ENCODE data around the gene LPIN2. TPM values are rescaled to one million over a fixed set of nuclear protein-coding genes. Genes with fewer than 3 reads are reported as not detected.
A peak's percentile ranks its signal among the peaks of the same experiment; 100 is the strongest.

LPIN2 gene
- total and polyA plus RNA-seq, 2 of the 13 experiments (the other 11 are each of a cell fraction or from before 2014, with no cell fraction given) = 46.0 to 119 TPM

DNA sequence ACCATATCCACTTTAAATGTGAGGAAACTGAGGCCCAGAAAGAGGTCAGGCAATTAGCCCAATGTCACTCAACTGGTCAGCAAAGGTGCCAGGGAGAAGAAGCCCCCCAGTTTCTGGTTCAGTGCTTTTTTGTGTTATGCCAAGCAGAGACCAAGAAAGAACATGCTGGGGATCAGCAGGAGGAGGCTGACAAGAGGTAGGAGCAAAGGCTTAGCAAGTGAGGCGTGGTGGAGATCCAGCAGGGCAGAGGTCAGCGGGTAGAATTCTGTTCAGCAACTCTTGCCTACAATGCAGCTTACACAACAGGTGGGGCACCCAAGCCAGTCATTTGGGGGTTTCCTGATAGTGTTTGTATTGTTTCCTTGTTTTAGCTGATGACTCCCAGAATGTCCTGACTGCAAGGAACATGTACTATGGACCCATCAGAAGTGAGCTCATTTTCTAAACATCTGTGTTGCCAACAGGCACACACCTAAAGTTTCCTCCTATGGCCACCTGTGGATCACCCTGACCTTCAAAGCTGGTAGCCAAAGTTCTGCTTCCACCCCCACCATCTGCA, 28.2 kb downstream of the LPIN2 start (continued):
- TF ChIP-seq, protein P1, sequence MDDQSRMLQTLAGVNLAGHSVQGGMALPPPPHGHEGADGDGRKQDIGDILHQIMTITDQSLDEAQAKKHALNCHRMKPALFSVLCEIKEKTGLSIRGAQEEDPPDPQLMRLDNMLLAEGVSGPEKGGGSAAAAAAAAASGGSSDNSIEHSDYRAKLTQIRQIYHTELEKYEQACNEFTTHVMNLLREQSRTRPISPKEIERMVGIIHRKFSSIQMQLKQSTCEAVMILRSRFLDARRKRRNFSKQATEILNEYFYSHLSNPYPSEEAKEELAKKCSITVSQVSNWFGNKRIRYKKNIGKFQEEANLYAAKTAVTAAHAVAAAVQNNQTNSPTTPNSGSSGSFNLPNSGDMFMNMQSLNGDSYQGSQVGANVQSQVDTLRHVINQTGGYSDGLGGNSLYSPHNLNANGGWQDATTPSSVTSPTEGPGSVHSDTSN (CRISPR knock-in tag; IDR thresholded peaks at IDR 0.05; ENCODE audit: borderline replicate concordance) = no peak
- no peak for TF ChIP-seq ZNF746 (CRISPR knock-in tag; IDR thresholded peaks at IDR 0.05)
- peak; percentile 47; the same call in 1 of the 2 replicates for TF ChIP-seq GABPB1 (CRISPR knock-in tag; IDR thresholded peaks at IDR 0.05)
- TF ChIP-seq SP4 (CRISPR knock-in tag; IDR thresholded peaks at IDR 0.05) = peak; percentile 53
- 0 out of 2 replicates have a peak, but pooled peaks have one; percentile 43 for TF ChIP-seq HNRNPL (IDR thresholded peaks at IDR 0.05; ENCODE audit: low read depth, low read length)
- TF ChIP-seq, protein P2, sequence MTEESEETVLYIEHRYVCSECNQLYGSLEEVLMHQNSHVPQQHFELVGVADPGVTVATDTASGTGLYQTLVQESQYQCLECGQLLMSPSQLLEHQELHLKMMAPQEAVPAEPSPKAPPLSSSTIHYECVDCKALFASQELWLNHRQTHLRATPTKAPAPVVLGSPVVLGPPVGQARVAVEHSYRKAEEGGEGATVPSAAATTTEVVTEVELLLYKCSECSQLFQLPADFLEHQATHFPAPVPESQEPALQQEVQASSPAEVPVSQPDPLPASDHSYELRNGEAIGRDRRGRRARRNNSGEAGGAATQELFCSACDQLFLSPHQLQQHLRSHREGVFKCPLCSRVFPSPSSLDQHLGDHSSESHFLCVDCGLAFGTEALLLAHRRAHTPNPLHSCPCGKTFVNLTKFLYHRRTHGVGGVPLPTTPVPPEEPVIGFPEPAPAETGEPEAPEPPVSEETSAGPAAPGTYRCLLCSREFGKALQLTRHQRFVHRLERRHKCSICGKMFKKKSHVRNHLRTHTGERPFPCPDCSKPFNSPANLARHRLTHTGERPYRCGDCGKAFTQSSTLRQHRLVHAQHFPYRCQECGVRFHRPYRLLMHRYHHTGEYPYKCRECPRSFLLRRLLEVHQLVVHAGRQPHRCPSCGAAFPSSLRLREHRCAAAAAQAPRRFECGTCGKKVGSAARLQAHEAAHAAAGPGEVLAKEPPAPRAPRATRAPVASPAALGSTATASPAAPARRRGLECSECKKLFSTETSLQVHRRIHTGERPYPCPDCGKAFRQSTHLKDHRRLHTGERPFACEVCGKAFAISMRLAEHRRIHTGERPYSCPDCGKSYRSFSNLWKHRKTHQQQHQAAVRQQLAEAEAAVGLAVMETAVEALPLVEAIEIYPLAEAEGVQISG (CRISPR knock-in tag; IDR thresholded peaks at IDR 0.05) = peak; percentile 66
- TF ChIP-seq PAWR (CRISPR knock-in tag; IDR thresholded peaks at IDR 0.05; ENCODE audit: borderline replicate concordance) = no peak
- TF ChIP-seq, protein P3, sequence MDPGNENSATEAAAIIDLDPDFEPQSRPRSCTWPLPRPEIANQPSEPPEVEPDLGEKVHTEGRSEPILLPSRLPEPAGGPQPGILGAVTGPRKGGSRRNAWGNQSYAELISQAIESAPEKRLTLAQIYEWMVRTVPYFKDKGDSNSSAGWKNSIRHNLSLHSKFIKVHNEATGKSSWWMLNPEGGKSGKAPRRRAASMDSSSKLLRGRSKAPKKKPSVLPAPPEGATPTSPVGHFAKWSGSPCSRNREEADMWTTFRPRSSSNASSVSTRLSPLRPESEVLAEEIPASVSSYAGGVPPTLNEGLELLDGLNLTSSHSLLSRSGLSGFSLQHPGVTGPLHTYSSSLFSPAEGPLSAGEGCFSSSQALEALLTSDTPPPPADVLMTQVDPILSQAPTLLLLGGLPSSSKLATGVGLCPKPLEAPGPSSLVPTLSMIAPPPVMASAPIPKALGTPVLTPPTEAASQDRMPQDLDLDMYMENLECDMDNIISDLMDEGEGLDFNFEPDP (CRISPR knock-in tag; conservative IDR thresholded peaks at IDR 0.05) = no peak
- TF ChIP-seq ZNF75D (CRISPR knock-in tag; IDR thresholded peaks at IDR 0.05; ENCODE audit: borderline replicate concordance) = no peak
- no peak for TF ChIP-seq ZNF446 (CRISPR knock-in tag; IDR thresholded peaks at IDR 0.05)
- peak; percentile 85 for TF ChIP-seq ZNF614 (CRISPR knock-in tag; IDR thresholded peaks at IDR 0.05; ENCODE audit: borderline replicate concordance)
- TF ChIP-seq ZKSCAN5 (CRISPR knock-in tag; IDR thresholded peaks at IDR 0.05) = no peak
- TF ChIP-seq, protein P4, sequence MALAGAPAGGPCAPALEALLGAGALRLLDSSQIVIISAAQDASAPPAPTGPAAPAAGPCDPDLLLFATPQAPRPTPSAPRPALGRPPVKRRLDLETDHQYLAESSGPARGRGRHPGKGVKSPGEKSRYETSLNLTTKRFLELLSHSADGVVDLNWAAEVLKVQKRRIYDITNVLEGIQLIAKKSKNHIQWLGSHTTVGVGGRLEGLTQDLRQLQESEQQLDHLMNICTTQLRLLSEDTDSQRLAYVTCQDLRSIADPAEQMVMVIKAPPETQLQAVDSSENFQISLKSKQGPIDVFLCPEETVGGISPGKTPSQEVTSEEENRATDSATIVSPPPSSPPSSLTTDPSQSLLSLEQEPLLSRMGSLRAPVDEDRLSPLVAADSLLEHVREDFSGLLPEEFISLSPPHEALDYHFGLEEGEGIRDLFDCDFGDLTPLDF (CRISPR knock-in tag; IDR thresholded peaks at IDR 0.05) = no peak
- TF ChIP-seq ZSCAN29 (CRISPR knock-in tag; conservative IDR thresholded peaks at IDR 0.05) = no peak
- TF ChIP-seq ZSCAN9 (CRISPR knock-in tag; IDR thresholded peaks at IDR 0.05; ENCODE audit: borderline replicate concordance) = 0 out of 2 replicates have a peak, but pooled peaks have one; percentile 13
- TF ChIP-seq, protein P5, sequence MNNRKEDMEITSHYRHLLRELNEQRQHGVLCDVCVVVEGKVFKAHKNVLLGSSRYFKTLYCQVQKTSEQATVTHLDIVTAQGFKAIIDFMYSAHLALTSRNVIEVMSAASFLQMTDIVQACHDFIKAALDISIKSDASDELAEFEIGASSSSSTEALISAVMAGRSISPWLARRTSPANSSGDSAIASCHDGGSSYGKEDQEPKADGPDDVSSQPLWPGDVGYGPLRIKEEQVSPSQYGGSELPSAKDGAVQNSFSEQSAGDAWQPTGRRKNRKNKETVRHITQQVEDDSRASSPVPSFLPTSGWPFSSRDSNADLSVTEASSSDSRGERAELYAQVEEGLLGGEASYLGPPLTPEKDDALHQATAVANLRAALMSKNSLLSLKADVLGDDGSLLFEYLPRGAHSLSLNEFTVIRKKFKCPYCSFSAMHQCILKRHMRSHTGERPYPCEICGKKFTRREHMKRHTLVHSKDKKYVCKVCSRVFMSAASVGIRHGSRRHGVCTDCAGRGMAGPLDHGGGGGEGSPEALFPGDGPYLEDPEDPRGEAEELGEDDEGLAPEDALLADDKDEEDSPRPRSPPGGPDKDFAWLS (CRISPR knock-in tag; IDR thresholded peaks at IDR 0.05; ENCODE audit: borderline replicate concordance) = no peak
- peak; percentile 85; the same call in 1 of the 2 replicates for TF ChIP-seq IRF2 (CRISPR knock-in tag; IDR thresholded peaks at IDR 0.05)
- no peak for TF ChIP-seq SYNCRIP (IDR thresholded peaks at IDR 0.05; ENCODE audit: insufficient read depth, low read depth, low read length)

Data from HepG2 (cell line).